Stimulated activated CD4-positive, alpha-beta T cell treated with anti-CD3 and anti-CD28 coated beads, TNF-alpha, amount 100 ng/mL, for 48 hours (primary cell): ENCODE data around the gene CIRBP.
A peak's percentile ranks its signal among the peaks of the same experiment; 100 is the strongest.

ENCODE experiments used
- DNase-seq, 3 donors: peaks; one replicate each; pipeline ENCODE4 v3.0.0-alpha.2; 2020; ENCODE audit warnings: low read depth in 3 of 3

The CIRBP gene

GRCh38 chr19:1230783-1231489 lies 38.2 kb upstream of the CIRBP start:
- DNase-seq, result no peak

GRCh38 chr19:1231729-1232637 lies 37.1 kb upstream of the CIRBP start:
- no peak for DNase-seq

GRCh38 chr19:1232652-1233072 lies 36.5 kb upstream of the CIRBP start:
- DNase-seq, result no peak

GRCh38 chr19:1233115-1233667 lies 35.9 kb upstream of the CIRBP start:
- DNase-seq, result no peak

- DNase-seq, result no peak
Observed at GRCh38 chr19:1234051-1234954, 34.8 kb upstream of the CIRBP start.

GRCh38 chr19:1234955-1235380 lies 34.2 kb upstream of the CIRBP start:
- no peak for DNase-seq

GRCh38 chr19:1235625-1236538 lies 33.2 kb upstream of the CIRBP start:
- no peak for DNase-seq

- DNase-seq, result no peak
Observed at GRCh38 chr19:1236576-1236975, 32.6 kb upstream of the CIRBP start.

GRCh38 chr19:1237027-1237659 lies 32.0 kb upstream of the CIRBP start:
- DNase-seq, result no peak

GRCh38 chr19:1237754-1238368 lies 31.3 kb upstream of the CIRBP start, which contains the start of gene CBARP:
TSS of gene CBARP (minus strand) at chr19:1238005. CDS start at chr19:1236100, 1,905 bp downstream.
- no peak for DNase-seq

- DNase-seq, result no peak
Observed at GRCh38 chr19:1238369-1239303, 30.5 kb upstream of the CIRBP start.

GRCh38 chr19:1239420-1239795 lies 29.7 kb upstream of the CIRBP start:
- no peak for DNase-seq

- DNase-seq, result peak; percentile 83 to 97 (median 89)
Observed at GRCh38 chr19:1239796-1240737, 29.1 kb upstream of the CIRBP start.

GRCh38 chr19:1240925-1241324 lies 28.2 kb upstream of the CIRBP start:
- no peak for DNase-seq

- peak; percentile 87 to 98 (median 88) for DNase-seq
Observed at GRCh38 chr19:1241417-1242095, 27.6 kb upstream of the CIRBP start, which contains the start of gene ATP5F1D. TSS of gene ATP5F1D (plus strand) at chr19:1241751. CDS start at chr19:1241851, 100 bp downstream.
